ENCODE data around the gene EIF5. TPM values are rescaled to one million over a fixed set of nuclear protein-coding genes. Genes with fewer than 3 reads are reported as not detected.

Gene EIF5
- total RNA-seq, 1 experiment from 2014 or later: 356 TPM

DNA sequence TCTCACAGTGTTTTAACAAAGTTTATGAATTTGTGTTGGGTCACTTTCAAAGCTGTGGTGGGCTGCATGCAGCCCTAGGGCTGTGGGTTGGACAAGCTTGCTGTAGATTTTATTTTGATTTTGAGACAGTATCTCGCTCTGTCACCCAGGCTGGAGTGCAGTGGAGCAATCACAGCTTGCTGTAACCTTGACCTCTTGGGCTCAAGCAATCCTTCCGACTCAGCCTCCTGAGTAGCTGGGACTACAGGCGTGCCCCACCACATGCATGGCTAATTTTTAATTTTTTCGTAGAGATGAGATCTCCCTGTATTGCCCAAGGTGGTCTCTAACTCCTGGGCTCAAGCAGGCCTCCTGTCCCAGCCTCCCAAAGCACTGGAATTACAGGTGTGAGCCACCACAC is 56.6 kb downstream of the EIF5 start:
- Mint-ChIP-seq H3K4me1 (peaks cover 29 to 32% of the 10 kb centered on the region in 2 experiments), H3K4me3 (no peak overlapping the region), H3K27ac (peak overlapping the region in 2 of 3 experiments; percentile 76 to 77; a peak in 2 of 7 replicates), H3K9me3 (no peaks in the 10 kb centered on the region), H3K27me3 (ENCODE audit: low read depth) (no peaks in the 10 kb centered on the region), H3K36me3 (ENCODE audit: insufficient read depth in 1 of 3, low read depth in 3 of 3) (peaks cover 0 to 5% (median 2%) of the 10 kb centered on the region in 3 experiments; a peak in 5 of 7 replicates)
- Histone ChIP-seq H3K23ac (ENCODE audit: insufficient read length, low read depth, low read length) (no peak overlapping the region), H3K4ac (ENCODE audit: low read depth, low read length) (no peak overlapping the region), H2BK5ac (ENCODE audit: insufficient read length, low read length) (no peak overlapping the region), H4K5ac (ENCODE audit: insufficient read length, low read depth, low read length) (no peak overlapping the region), H2BK12ac (ENCODE audit: insufficient read length, low read depth, low read length) (no peak overlapping the region), H2AK5ac (ENCODE audit: insufficient read length, low read length) (no peak overlapping the region), H4K8ac (replicated peaks; ENCODE audit: insufficient read length, low read depth, low read length) (no peak overlapping the region), H3K23me2 (ENCODE audit: insufficient read length, low read depth, low read length, poor library complexity, severe bottlenecking) (peaks cover 9% of the 10 kb centered on the region), H3K4me1 (ENCODE audit: insufficient read depth, low read length) (no peaks in the 10 kb centered on the region; the same call in 1 of the 2 replicates), H3K27ac (ENCODE audit: insufficient read length, low read depth, low read length) (no peak overlapping the region), H3K27me3 (ENCODE audit: insufficient read depth, low read length) (no peaks in the 10 kb centered on the region; the same call in 1 of the 2 replicates), H3K79me1 (ENCODE audit: insufficient read depth, low read depth, low read length, poor library complexity, severe bottlenecking) (peaks cover 4% of the 10 kb centered on the region), H2BK120ac (ENCODE audit: low read depth, low read length, poor library complexity, severe bottlenecking) (no peak overlapping the region), H3K18ac (ENCODE audit: insufficient read length, low read depth, low read length) (no peak overlapping the region), H3T11ph (ENCODE audit: low read length) (no peak overlapping the region), H2BK20ac (ENCODE audit: low read depth, low read length, poor library complexity, severe bottlenecking) (no peak overlapping the region), H3K56ac (ENCODE audit: insufficient read length, low read depth, low read length) (no peak overlapping the region), H3K9ac (ENCODE audit: extremely low read depth, insufficient read length, low read length) (no peak overlapping the region), H2BK15ac (ENCODE audit: low read depth, low read length) (no peak overlapping the region), H2AFZ (ENCODE audit: low read length) (no peak overlapping the region), H3K9me3 (ENCODE audit: control insufficient read depth, low read depth, low read length) (no peaks in the 10 kb centered on the region), H3K79me2 (ENCODE audit: insufficient read depth, low read length) (peaks cover 38% of the 10 kb centered on the region), H4K20me1 (ENCODE audit: control insufficient read depth, insufficient read depth, insufficient read length) (no peaks in the 10 kb centered on the region), H3K4me2 (ENCODE audit: insufficient read depth, insufficient read length, low read length) (no peak overlapping the region), H3K14ac (ENCODE audit: insufficient read depth, low read length) (no peak overlapping the region), H4K91ac (ENCODE audit: insufficient read length, low read depth, low read length) (no peak overlapping the region)
- DNase-seq: no peak
- WGBS (ENCODE audit: extremely low coverage, insufficient read length, low lambda C conversion rate): no CpG with 5 or more reads among the region's 4 CpGs
- TF ChIP-seq, protein P1, sequence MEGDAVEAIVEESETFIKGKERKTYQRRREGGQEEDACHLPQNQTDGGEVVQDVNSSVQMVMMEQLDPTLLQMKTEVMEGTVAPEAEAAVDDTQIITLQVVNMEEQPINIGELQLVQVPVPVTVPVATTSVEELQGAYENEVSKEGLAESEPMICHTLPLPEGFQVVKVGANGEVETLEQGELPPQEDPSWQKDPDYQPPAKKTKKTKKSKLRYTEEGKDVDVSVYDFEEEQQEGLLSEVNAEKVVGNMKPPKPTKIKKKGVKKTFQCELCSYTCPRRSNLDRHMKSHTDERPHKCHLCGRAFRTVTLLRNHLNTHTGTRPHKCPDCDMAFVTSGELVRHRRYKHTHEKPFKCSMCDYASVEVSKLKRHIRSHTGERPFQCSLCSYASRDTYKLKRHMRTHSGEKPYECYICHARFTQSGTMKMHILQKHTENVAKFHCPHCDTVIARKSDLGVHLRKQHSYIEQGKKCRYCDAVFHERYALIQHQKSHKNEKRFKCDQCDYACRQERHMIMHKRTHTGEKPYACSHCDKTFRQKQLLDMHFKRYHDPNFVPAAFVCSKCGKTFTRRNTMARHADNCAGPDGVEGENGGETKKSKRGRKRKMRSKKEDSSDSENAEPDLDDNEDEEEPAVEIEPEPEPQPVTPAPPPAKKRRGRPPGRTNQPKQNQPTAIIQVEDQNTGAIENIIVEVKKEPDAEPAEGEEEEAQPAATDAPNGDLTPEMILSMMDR (conservative IDR thresholded peaks at IDR 0.05): no peak

Measured in H9 (cell line).